ENCODE results near the gene CYTIP.

The CYTIP gene

GRCh38 chr2:157395811-157396210, 48.1 kb downstream of the CYTIP start:
- H3K9me3 ChIP-seq (ENCODE audit: severe bottlenecking): peaks cover 8% of the 10 kb centered on the region
- no peak overlapping the region for H3K27ac ChIP-seq
- no peaks in the 10 kb centered on the region for H3K27me3 ChIP-seq (ENCODE audit: insufficient read depth, low read depth, severe bottlenecking)
- TF ChIP-seq CTCF (IDR thresholded peaks at IDR 0.05; ENCODE audit: low read depth, low read length): no peak
- no peak for DNase-seq
- no peaks in the 10 kb centered on the region for H3K36me3 ChIP-seq
- H3K4me3 ChIP-seq (ENCODE audit: low read depth, low read length): no peak overlapping the region

- DNase-seq: no peak
- no peaks in the 10 kb centered on the region for H3K36me3 ChIP-seq
- TF ChIP-seq CTCF (IDR thresholded peaks at IDR 0.05; ENCODE audit: low read depth, low read length): no peak
These were observed 49.0 kb downstream of the CYTIP start for GRCh38 chr2:157394928-157395327.

GRCh38 chr2:157393348-157393747, 50.5 kb downstream of the CYTIP start:
- no peak overlapping the region for H3K4me3 ChIP-seq (ENCODE audit: low read depth, low read length)
- DNase-seq: no peak
- peaks cover 5% of the 10 kb centered on the region for H3K9me3 ChIP-seq (ENCODE audit: severe bottlenecking)
- H3K36me3 ChIP-seq: no peaks in the 10 kb centered on the region
- no peaks in the 10 kb centered on the region for H3K27me3 ChIP-seq (ENCODE audit: insufficient read depth, low read depth, severe bottlenecking)
- H3K27ac ChIP-seq: no peak overlapping the region
- TF ChIP-seq CTCF (IDR thresholded peaks at IDR 0.05; ENCODE audit: low read depth, low read length): no peak

More at GRCh38 chr2:157394928-157395327, 49.0 kb downstream of the CYTIP start:
- H3K9me3 ChIP-seq (ENCODE audit: severe bottlenecking): peaks cover 8% of the 10 kb centered on the region
- H3K27me3 ChIP-seq (ENCODE audit: insufficient read depth, low read depth, severe bottlenecking): no peaks in the 10 kb centered on the region
- no peak overlapping the region for H3K4me3 ChIP-seq (ENCODE audit: low read depth, low read length)
- H3K27ac ChIP-seq: no peak overlapping the region

- Histone ChIP-seq H3K4me3 (ENCODE audit: low read depth, low read length) (no peak overlapping the region), H3K27me3 (ENCODE audit: insufficient read depth, low read depth, severe bottlenecking) (no peaks in the 10 kb centered on the region), H3K27ac (no peak overlapping the region), H3K36me3 (no peaks in the 10 kb centered on the region), H3K9me3 (ENCODE audit: severe bottlenecking) (no peaks in the 10 kb centered on the region)
- no peak for TF ChIP-seq CTCF (IDR thresholded peaks at IDR 0.05; ENCODE audit: low read depth, low read length)
- DNase-seq: no peak
These were observed 55.1 kb downstream of the CYTIP start for GRCh38 chr2:157388827-157389226.

- Histone ChIP-seq H3K36me3 (no peaks in the 10 kb centered on the region), H3K4me3 (ENCODE audit: low read depth, low read length) (no peak overlapping the region), H3K27ac (no peak overlapping the region), H3K27me3 (ENCODE audit: insufficient read depth, low read depth, severe bottlenecking) (no peaks in the 10 kb centered on the region), H3K9me3 (ENCODE audit: severe bottlenecking) (no peaks in the 10 kb centered on the region)
- no peak for TF ChIP-seq CTCF (IDR thresholded peaks at IDR 0.05; ENCODE audit: low read depth, low read length)
- no peak for DNase-seq
These were observed 57.1 kb downstream of the CYTIP start for GRCh38 chr2:157386747-157387146.

GRCh38 chr2:157386247-157386646, 57.6 kb downstream of the CYTIP start:
- Histone ChIP-seq H3K4me3 (ENCODE audit: low read depth, low read length) (no peak overlapping the region), H3K27ac (no peak overlapping the region), H3K27me3 (ENCODE audit: insufficient read depth, low read depth, severe bottlenecking) (no peaks in the 10 kb centered on the region), H3K36me3 (no peaks in the 10 kb centered on the region), H3K9me3 (ENCODE audit: severe bottlenecking) (no peaks in the 10 kb centered on the region)
- no peak for DNase-seq
- no peak for TF ChIP-seq CTCF (IDR thresholded peaks at IDR 0.05; ENCODE audit: low read depth, low read length)

Measured in WERI-Rb-1 (cell line).